GM21529 (cell line): ENCODE results near the gene TRABD2B.

Experiments used
- ATAC-seq: cut with Tn5 transposase; IDR thresholded peaks from one replicate; pipeline ENCODE4 v1.9.1; 2021; ENCODE audit not compliant: unreplicated experiment

Gene TRABD2B

GRCh38 chr1:47837056-47837830, 159.9 kb downstream of the TRABD2B start:
- ATAC-seq, result no peak

- no peak for ATAC-seq
Observed at GRCh38 chr1:47835409-47835808, 161.8 kb downstream of the TRABD2B start.

DNA sequence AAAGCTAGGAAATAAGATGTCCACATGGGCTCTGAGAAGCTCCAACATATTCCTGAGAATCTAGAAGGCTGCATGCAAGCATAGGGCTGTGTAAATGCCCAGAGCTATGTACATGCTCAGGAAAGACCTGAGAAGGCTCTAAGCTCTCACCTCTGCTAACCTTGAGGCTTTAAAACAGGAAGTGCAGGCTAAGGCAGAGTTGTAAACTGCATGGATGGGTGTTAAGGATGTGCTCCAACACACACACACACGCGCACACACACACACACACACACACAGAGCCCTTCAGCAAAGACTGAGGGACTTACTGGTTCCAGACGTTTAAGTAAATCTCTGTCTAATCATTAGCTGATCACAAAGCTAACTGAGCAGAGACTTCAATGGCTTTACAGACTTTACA, 162.9 kb downstream of the TRABD2B start:
- ATAC-seq, result no peak

DNA sequence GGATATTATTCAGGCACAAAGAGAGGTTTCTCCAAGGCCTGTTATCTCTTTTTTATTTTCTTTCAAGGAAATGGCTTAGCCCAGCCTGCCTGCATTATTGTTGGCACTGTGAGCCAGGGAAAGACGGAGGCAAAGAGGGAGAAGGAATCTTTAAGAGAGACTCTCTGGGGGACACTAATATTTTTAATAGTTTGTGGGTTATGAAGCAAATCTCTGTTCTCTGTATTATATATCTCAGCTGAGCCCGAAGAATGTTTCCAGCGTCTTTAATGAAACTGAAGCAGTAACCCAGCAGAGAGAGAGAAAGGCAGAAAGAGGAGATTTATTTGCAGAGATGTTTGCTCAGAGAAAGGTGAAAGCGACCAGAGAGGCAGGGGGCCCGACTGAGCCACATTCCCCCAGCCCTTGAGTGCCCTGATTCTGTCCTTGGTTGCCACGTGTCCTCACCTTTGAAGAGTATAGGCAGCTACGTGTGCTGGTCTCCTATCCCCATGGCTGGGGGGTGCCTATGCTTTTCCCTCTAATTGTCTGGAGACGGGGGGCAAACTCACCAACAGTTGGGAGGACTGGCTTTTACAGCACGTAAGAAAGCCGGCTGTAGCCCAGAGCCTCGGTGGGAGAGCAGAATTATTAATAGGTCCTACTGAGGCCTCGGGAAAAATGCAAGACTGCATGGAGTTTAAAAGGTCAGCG, 166.4 kb downstream of the TRABD2B start:
- no peak for ATAC-seq

- ATAC-seq, result no peak
Observed at GRCh38 chr1:47830021-47830420, 167.2 kb downstream of the TRABD2B start.

DNA sequence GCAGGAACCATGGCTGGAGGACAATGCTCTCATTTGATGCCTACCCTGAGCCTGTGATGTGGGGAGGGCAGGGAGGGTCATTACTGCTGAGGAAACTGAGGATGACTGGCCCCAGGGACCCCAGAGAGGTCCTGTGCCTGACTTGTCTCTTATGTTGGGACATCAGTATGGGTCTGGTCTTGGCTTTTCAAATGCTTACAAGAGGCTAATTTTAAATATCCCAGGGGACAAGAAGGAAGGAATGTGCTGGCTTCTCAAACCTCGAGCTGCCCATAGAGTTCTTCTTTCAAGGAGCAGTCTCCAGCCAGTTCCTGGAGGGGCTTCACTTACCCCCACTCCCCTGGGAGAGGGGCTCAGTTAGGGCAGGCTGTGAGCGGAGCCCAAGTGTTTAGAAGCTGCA, 168.2 kb downstream of the TRABD2B start:
- no peak for ATAC-seq

DNA sequence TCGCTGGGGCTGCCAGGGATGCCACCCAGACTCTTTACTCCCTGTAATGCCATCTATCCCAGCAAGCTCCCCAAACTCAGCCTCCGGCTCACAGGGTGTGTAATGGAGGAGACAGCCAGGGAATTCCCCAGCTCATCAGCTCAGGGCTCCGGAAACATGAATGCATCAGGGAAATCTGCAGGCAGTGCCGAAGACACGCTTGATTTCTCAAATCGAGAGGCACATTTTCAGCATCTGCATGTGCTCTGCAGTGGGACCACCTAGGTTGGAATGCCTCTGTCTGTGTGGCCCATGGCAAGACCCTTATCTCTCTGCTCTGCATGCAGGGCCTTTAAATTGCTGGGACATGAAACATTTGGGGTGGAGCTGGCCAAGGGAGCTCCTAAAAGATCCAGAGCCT, 170.1 kb downstream of the TRABD2B start:
- ATAC-seq, result no peak

GRCh38 chr1:47824716-47825115, 172.5 kb downstream of the TRABD2B start:
- no peak for ATAC-seq

DNA sequence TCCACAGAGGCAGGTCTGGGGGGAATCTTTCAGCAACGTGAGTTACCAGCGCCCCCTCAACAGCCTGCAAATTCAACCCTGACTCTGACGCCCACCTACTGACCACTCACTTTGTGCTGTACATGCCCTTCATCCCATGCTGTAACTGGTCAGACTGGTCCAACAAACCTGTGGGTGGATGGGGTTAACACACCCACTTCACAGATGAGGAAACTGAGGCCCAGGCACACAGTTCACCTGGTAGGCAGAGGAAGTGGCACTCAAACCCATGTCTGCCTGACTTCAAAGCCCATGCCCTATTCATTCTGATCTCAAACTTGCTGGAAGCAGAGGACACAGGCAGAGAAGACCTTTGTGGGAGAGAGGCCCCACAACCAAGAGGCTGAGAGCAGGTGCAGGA, 172.9 kb downstream of the TRABD2B start:
- ATAC-seq, result no peak

- no peak for ATAC-seq
Observed at GRCh38 chr1:47823040-47823808, 174.0 kb downstream of the TRABD2B start.

- ATAC-seq, result no peak
Observed at GRCh38 chr1:47821760-47822159, 175.4 kb downstream of the TRABD2B start.

DNA sequence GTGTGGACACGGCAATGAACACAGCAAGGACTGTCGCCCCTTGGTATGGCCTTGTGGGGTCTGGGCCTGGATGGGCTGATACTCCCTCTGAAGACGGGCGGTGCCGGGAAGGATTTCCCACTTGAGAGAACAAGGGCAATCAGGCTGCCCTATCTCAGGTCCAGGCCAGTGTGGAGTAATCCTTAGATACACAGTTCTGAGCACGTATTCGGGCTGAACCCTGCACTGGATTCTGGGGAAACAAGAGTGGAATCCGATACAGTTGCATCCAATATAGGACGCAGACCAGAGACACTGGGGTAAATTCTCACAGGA, 177.7 kb downstream of the TRABD2B start:
- no peak for ATAC-seq

DNA sequence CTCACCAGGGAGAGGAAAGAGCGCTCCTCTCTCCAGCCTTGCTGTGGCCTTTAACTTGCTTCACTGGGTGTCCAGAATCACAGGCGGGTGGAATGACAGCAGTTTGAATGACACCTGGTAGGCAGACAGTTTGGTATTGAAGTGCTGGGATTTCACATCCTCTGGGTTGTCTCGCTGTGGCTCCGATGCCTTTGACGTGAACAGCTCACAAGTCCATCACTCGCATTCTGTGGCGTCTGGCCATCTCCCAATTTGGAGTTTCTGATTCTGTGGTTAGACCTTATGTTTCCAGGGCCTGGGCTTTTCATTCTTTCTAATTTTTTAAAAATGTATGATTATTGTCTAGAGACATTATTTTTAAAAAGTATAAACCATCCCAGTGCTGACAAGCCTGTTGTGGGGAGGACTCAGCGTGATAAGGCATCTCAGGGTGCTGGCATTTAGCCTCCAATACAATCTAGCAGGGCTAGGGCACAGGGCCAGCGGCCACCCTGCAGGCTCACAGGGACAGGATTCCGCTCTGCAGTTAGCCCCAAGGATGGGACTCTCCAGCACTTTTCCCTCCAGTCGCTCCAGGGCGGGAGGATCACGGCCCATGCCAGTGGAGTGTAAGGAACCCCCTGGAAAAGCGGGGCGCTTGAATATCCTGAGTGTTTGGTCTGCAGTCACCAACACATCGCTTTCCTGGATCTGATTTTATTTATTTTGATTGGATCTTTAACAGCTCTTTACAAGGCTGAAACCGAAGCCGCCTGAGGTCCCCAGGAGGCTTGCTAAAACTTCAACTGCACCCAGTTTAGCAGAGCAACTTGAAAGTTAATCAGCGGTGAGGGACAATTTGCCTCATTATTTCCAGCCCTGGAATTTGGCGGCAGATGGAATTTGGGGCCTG, 178.3 kb downstream of the TRABD2B start:
- no peak for ATAC-seq

GRCh38 chr1:47817861-47818260, 179.3 kb downstream of the TRABD2B start:
- no peak for ATAC-seq

- ATAC-seq, result no peak
Observed at GRCh38 chr1:47816325-47817071, 180.7 kb downstream of the TRABD2B start.

DNA sequence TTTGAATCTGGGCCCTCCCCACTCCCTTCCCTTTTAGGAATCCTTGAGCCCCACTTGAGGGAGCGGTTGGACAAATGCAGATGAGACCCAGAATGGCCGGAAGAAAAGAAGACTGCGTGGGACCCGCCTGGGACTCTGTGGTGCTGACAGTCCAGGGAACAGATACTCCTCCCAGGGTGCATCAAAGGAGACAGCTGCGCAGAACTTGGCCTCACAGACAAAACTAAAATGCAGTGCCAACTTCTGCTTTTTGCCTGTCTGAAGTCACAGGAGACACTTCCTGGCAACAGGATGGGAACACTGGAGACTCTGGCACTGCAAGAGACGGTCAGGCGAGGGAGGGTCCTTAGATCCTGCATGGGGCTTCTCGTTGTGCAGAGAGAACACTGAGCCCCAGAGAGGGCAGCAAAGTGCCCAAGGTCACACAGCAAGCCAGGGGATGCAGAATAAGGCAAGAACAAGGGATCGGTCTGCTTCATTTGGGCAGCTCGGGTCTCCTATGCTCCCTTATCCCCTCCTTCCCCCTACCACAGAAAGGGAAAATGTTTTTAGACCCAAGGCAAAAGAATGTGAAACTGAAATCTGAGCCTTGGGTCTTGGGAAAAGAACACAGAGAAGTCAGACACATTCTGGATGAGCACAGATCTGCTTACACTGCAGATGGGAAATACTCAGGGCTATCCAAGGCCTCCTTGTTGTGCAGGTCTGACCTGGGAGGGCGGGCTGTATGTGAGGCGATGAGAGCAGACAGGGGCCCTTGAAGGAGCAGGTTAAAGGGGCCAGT, 182.4 kb downstream of the TRABD2B start:
- no peak for ATAC-seq

DNA sequence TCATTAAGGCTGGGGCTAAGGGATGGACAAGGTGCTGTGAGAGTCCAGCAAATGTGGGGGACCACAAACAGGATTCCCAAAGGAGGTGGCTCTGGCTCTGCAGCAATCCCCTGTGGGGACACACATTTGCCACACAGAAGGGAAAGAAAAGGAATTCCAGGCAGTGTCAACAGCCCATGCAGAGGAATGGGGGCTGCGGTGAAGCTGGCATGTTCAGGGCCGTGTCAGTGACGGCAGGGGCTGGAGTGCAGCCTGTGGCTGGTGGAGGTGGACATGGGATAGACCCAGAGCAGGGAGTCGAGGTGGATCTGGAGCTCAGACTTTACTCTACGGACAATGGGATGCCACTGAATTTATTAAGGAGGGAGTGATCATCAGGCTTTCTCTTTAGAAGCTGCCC, 183.2 kb downstream of the TRABD2B start:
- ATAC-seq, result no peak

GRCh38 chr1:47812904-47813514, 184.2 kb downstream of the TRABD2B start:
- ATAC-seq, result no peak
